Stimulated activated CD4-positive, alpha-beta T cell treated with anti-CD3 and anti-CD28 coated beads, Interleukin-1b, Interleukin-23, amount 100 ng/mL, for 1 hour (primary cell): Measurements from ENCODE around the gene NFYB.

Source experiments
- DNase-seq, 2 donors: peaks; one replicate each; pipeline ENCODE4 v3.0.0-alpha.2; 2020; ENCODE audit warnings: low read depth in 2 of 2

NFYB gene

DNA sequence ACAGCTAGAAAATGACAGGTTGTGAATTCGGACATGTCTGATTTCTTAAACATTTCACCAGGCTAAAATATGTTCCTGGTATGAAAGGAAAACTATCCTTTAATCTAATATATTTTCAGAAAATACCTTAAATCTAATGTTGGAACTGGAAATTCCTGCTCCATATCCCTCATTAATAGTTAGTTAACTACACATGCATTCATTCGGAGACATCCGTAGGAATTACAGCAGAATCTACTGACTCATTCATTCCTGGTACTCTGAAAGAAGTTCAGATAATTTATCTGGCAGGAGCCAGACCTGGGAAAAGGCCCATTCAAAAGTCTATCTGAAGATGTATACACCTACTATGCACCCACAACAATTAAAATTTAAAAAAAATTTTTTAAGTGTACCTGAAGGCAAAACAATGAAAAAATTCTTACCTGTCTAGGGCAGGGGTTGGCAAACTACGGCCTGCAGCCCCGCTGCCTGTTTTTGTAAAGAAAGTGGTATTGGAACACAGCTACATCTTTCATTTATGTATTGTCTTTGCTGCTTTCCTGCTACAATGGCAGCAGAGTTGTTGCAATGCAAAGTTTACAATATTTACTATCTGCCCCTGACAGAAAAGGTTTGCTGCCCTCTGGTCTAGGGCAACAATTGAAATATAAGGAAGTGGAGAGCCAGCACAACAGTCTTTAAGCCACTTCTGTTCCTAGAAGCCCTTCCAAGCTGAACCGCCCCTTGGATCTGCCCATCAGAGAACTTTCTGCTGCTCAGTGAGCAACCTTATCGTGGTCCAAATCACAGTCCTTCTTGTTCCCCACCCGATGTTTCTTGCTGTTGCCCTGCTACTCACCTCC lies 17.9 kb upstream of the NFYB start:
- no peak for DNase-seq

DNA sequence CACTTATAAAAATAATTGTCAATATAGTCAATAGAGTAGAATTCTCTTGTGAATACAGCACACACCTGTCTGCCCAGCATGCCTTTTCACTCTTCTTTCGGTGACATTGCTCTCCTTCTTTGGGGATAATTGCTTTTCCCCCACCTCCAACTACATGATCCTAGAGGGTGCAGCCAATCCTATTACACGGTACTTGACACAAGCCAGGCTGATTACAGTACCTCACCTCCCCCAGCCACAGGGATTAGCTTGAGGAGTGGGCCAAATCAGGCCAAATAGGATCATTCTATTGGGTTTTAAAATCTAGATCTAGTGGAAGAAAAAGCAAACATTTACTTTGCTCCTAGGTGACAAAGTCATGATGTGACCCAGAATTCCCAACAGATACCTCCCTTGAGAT lies 16.8 kb upstream of the NFYB start:
- DNase-seq, result no peak

DNA sequence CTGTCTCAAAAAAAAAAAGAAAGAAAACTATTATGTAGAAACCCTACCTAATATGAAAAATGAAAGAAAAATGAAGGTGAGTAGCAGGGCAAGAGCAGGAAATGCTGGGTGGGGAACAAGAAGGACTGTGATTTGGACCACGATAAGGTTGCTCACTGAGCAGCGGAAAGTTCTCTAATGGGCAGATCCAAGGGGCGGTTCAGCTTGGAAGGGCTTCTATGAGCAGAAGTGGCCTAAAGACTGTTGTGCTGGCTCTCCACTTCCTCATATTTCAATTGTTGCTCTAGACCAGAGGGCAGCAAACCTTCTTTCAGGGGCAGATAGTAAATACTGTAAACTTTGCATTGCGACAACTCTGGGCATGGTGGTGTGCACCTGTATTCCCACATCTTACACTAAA lies 16.3 kb upstream of the NFYB start:
- DNase-seq, result no peak

DNA sequence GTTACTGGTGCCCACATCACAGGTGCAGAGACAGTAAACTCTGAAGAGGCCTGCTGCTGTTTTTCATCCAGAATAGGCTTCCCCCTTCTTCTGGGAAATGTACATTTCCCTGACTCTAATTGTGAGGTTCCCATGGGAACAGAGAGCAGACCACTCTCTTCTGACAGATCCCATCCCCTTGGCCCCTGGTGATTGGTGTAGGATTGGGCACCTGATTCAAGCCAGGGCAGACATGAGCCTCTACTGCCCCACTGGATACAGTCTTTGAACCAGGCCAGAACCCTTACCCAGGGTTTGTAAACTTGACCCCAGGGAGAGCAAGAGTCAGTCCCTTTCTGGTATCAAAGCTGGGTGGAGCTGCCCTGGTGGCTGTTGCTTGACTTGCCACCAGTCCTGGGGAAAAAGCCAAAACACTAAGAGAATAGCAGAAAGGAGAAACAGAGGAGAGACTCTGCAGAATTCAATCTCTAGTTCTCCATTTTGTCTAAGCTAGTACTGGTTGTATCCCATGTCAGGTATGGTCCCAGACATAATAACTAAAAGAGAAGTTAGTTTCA lies 14.8 kb upstream of the NFYB start:
- DNase-seq, result no peak

DNA sequence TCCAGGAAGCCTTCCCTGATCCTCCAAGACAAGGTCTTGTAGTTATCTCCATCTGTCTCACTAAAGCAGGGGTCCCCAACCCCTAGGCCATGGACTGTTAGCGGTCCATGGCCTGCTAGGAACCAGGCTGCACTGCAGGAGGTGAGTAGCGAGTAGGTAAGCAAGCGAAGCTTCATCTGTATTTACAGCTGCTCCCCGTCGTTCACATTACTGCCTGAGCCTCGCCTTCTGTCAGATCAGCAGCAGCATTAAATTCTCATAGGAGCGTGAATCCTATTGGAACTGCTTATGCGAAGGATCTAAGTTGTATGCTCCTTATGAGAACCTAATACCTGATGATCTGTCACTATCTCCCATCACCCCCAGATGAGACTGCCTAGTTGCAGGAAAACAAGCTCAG lies 12.4 kb upstream of the NFYB start:
- DNase-seq, result no peak

DNA sequence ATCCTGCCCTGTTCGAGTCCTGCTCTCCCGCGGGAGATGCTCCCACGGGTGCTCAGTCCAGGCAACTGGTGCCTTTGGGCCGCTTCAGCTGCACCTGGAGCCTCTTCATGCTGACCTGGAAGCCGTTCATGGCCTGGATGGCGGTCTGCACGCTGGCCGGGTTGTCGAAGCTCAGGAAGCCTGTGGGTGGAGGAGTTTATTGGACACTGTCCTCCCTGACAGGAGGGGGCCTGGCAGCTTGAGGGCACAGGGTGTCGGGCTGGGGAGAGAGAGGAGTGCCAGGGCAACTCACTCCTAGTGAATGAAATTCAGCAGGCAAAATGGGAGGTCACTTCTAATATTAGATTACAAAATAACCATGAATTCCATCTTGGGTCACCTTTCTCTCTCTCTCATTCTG lies 9.3 kb upstream of the NFYB start:
- no peak for DNase-seq

DNA sequence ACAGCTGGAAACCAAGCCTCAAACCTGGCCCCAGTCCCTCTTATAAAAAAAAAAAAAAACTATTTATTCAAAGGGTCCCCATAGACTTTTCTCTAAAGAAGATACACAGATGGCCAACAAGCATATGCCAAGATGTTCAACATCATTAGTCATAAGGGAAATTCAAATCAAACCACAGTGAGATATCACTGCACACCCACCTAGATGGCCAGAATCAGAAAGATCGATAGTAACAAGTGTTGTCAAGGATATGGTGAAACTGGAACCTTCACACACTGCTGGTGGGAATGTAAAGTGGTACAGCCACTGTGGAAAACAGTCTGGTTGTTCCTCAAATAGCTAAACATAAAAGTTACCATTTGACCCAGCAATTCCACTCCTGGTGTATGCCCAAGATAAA lies 5.9 kb upstream of the NFYB start:
- DNase-seq, result no peak

GRCh38 chr12:104143002-104143401 lies 5.0 kb upstream of the NFYB start:
- no peak for DNase-seq

- no peak for DNase-seq
These were observed 4.5 kb upstream of the NFYB start for GRCh38 chr12:104142543-104142942.

DNA sequence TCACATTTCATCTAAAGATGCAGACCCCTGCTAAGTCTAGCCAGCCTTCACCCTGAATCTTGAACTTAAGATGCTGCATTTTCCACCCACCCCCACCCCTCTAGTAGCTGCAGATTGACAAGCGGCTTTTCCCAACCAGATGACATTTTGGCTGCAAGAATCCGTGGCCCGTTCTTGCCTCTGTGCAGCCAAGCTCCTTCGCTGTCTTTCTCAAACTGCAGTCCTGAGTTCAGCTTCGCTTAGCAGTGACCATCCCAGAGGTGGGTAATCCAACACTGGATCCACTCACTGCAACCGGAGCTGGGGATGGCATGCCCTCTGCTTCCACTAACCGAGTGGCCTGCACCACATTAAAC lies 765 bp upstream of the NFYB start:
- no peak for DNase-seq

DNA sequence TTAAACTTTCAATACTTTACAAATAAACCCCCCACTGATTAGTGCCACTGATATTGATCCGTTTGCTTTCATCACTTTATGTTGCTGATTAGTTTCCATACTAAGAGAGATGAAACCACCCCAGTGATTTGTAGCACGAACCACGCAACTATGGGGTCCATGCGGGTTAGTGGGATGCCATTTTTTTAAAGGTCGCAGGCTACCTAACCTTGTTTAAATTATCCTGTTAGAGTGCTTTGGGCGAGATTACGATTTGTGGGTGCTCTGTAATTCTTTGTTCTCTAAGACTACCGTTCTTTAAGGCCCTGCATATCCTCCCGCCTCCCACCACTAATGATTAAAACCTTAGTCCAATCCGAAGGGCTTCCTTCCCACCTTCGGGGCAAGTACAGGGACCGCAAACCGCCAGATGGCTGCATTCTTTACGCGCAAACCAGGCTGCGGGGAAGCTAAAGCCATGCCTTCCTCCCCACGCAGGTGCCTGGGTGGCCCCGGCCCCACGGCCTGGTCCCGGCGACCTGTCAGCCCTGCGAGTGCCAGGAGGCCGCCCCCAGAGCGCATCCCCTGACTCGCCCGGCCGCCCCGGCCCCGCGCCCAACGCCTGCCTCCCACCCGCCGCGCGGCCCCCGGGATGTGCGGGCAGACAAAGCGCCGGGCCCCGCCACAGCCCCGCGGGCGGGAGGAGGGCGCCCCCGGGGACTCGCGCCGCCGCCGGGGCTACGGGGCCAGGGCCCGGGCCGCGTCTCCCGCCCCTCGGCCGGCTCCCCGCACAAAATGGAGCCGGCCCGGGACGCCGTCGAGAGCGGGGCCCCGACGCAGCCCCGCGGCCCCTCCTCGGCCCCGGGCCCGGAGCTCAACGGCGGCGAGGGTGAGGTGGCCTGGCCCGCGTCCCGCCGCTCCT lies 759 bp downstream of the NFYB start:
- peak in 1 of 2 donors; percentile 10 for DNase-seq

DNA sequence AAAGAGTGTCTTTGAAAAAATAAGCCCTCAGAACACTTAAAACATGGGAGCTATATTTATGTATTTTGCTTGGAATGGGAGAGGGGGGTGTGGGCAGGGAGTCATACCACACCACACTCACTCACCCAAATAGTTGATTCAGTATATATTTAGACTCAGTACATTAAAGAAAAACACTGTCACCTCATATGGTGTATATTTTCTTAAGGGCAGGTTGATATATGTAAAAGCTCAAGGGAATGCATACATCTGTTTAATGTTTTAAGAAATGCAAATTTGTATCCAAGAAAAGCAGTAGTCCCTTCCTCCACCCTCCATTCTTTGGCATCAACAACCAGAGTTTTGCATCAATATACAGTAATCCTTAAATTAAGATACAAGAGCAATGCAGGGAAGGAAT lies 1.4 kb downstream of the NFYB start:
- DNase-seq, result no peak

- DNase-seq, result no peak
These were observed 3.1 kb downstream of the NFYB start for GRCh38 chr12:104134882-104135281.

DNA sequence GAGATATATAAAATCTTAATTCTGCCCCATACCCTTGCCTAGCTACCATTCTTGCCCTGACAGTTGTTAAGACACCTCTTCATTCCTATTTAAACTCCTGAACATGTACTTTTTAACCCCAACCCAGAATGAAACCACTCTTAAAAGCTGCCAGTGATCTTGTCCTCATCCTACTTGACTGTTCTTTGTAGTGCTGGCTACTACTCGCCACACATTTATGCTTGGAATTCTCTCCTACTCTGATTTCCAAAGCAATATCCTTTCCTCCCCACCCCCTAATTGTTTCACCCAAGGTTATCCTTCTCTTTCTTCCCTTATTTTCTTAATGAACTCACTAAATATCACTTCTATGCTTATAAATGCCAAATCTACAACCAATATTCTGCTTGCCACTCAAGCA lies 4.1 kb downstream of the NFYB start:
- DNase-seq, result no peak

DNA sequence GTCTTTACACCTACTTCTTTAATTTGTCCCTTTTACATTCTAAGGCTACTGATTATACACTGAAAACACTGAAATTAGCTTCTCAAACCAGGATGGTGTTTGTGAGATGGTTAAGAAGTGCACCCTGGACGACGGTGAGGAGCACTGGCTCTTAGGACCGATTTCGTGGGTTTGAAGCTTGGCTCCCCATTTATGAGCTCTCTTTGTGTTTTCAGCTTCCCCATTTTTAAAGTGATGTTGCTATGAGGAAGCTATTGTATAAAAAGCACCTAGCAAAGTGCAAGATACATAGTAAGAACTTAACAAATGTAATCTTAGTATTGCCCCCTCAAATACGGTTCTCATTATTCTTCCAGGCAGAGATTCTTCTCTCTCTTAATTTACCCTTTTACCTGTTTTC lies 4.7 kb downstream of the NFYB start:
- no peak for DNase-seq

DNA sequence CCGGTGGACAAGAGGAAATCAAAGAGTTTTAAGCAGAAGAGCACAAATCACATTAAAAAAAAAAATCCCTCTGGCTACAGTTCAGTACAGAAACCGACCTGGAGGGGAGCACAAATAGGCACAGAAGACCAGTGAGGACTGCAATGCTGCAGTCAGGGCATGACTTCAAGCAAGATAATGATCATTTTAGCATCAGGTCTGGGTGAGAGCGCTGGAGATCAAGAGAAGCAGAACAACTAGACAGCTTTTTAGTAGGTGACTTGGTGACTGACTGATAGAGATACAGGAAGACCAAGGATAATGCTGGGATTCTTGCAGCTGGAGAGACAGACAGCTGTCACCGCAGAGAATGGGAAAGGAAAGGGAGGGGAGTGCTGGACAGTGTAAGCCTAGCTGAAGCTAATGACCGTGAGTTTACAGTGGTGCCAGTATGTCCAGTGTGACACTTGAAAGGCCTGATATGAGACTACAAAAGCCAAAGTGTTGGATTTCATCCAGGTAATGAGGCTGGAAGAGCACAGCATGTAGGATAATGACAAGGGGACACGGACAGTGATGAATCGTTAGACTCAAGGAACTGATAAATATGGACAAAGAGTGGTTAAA lies 5.6 kb downstream of the NFYB start:
- no peak for DNase-seq

- no peak for DNase-seq
These were observed 6.4 kb downstream of the NFYB start for GRCh38 chr12:104131609-104132008.

- no peak for DNase-seq
These were observed 7.2 kb downstream of the NFYB start for GRCh38 chr12:104130760-104131159.

DNA sequence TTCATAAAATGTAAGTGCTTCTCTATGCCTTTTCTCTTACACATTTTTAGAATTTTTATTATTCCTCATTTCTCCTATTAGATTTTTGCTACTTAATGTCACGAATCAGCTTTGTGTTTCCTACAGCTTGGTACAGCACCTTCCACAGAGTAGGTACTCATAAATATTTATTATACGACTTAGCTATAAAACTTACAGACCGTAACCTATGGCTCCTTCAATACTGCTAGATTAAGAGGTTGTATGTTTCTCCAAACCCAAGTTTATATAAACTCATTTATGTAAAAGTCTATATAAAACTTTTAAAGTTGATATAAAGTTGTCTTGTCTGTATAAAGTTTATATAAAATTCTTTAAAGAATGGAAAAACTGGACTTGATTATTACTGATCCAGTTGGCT lies 11.5 kb downstream of the NFYB start:
- no peak for DNase-seq

- DNase-seq, result no peak
These were observed 15.7 kb downstream of the NFYB start for GRCh38 chr12:104122298-104122697.

DNA sequence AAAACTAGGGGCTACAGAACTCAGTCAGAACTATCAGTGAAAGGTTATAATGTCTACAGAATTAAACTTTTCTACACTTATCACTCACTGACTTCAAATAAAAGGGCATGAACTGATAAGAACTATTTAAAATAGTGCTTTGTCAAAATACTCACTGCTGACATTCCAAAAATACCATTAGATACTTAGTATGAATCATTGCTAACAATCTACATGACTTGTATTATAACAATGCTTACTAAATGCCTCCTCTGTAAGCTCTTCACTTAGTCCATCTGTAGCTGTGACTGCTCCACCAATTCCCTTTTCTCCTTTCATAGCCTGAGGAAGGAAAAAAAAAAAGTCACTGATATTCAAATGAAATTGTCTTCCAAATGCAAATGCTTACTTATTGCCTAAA lies 17.0 kb downstream of the NFYB start:
- DNase-seq, result no peak

GRCh38 chr12:104115587-104115975 lies 22.4 kb downstream of the NFYB start:
- no peak for DNase-seq
